Fibroblast of pulmonary artery (primary cell): ENCODE data around the gene MEGF11.

Source experiments
- DNase-seq: peaks from one replicate; pipeline ENCODE4 v3.0.0-alpha.2; 2010; ENCODE audit warnings: low read depth
- H3K4me3 ChIP-seq: replicated peaks from 2 replicates; pipeline ENCODE4 v1.5.1; 2011; ENCODE audit warnings: low read depth, mild to moderate bottlenecking, control low read depth, low read length, moderate library complexity
- TF ChIP-seq, protein P1 (sequence below): IDR thresholded peaks from 2 replicates; pipeline ENCODE4 v1.5.1; 2011; ENCODE audit warnings: mild to moderate bottlenecking, control low read depth, low read length, inconsistent platforms; ENCODE audit errors: missing control alignments

Gene MEGF11

DNA sequence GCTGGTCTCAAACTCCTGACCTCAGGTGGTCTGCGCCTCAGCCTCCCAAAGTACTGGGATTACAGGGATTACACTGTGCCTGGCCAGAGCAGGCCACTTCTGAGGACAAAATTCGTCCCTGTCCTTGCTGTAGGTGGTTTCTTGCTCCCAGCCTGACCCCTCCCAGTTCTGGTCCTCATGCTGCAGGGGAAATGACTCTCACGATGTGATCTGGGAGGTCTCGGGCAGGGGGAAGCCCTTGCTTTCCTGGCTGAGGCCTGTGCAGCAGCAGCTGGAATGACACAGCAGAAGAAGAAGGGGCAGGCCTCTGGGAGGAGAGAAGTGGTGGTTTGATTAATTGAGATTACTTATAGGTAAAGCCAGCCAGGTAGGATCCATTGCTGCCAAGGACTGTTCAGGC is 39.3 kb downstream of the MEGF11 start:
- DNase-seq, result no peak
- TF ChIP-seq, protein P1, sequence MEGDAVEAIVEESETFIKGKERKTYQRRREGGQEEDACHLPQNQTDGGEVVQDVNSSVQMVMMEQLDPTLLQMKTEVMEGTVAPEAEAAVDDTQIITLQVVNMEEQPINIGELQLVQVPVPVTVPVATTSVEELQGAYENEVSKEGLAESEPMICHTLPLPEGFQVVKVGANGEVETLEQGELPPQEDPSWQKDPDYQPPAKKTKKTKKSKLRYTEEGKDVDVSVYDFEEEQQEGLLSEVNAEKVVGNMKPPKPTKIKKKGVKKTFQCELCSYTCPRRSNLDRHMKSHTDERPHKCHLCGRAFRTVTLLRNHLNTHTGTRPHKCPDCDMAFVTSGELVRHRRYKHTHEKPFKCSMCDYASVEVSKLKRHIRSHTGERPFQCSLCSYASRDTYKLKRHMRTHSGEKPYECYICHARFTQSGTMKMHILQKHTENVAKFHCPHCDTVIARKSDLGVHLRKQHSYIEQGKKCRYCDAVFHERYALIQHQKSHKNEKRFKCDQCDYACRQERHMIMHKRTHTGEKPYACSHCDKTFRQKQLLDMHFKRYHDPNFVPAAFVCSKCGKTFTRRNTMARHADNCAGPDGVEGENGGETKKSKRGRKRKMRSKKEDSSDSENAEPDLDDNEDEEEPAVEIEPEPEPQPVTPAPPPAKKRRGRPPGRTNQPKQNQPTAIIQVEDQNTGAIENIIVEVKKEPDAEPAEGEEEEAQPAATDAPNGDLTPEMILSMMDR, result no peak

DNA sequence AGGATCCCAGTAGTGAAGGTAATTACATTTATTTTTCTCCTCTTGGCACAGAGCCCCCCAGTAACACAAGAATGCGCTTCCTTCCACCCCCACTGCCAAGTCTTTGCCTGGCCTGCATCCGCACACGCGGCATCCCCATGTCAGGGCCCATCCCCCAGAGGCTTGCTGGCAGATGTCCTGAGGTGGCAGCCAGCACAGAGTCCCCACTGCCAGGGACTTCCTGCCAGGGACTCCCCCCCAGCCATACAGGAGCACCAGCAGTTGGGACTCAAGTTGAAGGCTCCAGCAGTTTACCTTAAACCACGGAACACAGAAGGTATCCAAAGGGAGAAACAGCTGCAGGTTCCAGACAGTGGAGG is 41.0 kb downstream of the MEGF11 start:
- no peak overlapping the region for H3K4me3 ChIP-seq
- DNase-seq, result no peak
- TF ChIP-seq, protein P1, result no peak

More for the DNA sequence above, 39.3 kb downstream of the MEGF11 start:
- H3K4me3 ChIP-seq, result no peak overlapping the region

DNA sequence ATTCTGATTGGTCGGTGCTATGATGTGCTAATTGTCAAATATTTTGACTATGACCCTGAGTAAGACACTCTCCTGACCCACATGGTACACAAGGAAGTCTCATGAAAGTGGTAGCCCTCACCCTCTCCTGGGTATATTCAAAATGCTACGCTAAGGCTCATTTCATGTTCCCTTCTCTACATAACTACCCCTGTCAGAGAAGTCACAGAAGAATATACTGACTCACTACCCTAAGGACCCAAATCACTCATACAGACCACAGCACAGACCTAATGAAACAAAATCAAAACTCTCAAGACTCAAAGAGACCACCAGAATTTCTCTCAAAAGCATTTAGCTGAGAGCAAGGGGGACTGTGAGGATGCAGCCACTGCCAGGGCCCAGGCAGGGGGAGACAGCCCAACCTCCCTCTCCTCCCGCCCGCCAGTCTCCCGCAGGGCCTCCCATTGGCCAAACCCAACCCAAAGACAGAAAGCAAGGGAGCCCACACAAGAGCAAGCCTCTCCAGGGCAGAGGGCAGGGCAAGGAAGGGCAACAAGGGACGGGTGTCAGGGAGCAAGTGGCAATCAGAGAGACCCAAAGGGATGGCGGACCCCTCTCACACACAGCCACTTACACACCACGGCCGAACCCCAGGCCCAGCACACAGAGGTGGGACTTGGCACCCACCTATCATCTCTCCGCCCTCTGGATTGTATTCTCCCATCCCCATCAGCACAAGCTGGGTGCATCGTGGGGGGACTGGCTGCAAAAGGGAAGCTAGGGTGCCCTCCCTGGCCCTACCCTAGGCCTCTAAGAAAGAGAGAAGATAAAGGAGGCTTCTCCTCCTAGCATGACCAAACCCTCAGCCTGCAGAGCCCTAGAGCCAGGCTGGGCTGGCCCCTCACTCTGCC is 41.6 kb downstream of the MEGF11 start:
- DNase-seq, result no peak
- TF ChIP-seq, protein P1, result no peak

DNA sequence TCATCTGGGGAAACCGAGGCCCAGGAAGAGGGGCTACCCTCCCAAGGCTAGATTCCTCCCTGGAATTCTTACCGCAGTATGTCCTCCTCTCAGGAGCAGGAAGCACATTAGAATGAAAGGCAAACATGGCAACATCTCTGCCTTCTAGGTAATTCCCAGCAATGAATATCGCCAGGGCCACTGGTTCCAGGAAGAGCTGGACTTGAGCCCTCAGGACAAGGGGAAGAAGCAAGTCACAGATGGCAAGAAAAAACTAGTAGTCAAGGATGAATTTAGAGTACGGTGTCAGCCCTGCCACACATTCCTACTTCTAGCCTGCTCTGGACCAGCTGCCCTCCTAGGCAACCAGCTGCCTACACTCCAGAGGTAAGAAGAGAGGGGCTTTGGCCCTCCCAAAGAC is 42.9 kb downstream of the MEGF11 start:
- DNase-seq, result no peak
- TF ChIP-seq, protein P1, result no peak
- no peak overlapping the region for H3K4me3 ChIP-seq

More for the DNA sequence above, 41.6 kb downstream of the MEGF11 start:
- H3K4me3 ChIP-seq, result no peak overlapping the region

DNA sequence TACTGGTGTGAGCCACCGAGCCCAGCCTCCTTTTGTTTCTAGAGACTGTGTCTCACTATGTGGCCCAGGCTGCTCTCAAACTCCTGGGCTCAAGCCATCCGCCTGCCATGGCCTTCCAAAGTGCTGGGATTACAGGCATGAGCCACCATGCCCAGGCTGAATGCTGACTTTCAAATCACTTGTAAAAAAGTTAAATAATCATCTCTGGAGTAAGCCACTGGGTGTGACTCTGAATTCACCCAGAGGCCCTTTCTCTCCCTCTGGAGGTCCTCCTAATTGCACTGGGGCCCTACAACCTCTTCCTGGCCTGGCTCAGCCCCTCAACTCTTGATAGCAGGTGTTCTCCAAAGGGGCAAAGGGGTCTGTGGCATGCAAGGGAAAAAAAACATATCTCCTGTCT is 54.8 kb downstream of the MEGF11 start:
- TF ChIP-seq, protein P1, result no peak
- DNase-seq, result no peak
- H3K4me3 ChIP-seq, result no peak overlapping the region

DNA sequence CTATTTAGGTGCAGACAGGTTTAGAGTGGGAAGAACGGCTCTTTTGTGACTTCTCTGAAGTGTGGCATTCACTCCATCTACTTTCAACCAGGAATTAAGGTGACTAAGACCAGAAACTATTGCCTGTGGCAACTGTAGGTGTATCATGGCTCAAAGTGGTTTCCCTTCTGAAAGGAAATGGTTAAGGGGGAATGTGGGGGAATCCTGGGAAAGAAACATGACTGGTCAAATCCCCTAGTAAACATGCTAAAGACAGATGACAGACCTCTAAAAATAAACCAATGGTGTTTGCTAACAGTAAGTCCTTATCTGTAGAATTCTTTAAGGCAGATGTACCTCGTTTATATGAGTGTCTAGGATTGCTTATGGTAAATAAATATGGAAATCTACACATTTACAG is 56.9 kb downstream of the MEGF11 start:
- TF ChIP-seq, protein P1, result no peak
- H3K4me3 ChIP-seq, result no peak overlapping the region
- DNase-seq, result no peak

DNA sequence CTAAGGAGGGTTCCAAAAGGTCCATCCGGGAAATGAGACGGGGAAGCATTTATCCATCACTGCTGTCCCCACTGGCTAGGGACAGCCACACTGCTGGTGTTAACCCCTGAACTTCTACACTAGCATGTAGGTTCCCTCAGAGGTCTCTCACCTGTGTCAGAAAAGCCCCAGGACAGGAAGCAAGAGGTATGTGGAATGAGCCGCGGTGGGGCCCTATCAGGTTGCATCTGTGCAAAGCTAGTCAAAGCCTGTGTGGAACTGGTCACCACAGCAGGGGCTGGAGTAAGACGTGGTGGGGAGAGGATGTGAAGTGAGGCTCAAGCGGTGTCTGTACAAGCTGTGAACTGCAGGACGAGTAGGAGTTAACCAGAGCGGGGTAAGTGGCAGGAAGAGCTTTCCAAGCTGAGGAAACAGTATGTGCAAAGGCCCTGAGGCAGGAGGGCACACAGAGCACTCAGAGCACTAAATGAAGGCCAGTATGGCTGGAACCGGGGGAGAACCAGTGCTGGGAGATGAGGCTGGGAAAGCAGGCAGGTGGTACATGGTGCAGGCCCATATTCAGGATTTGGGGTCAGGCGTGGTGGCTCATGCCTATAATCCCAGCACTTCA is 57.8 kb downstream of the MEGF11 start:
- no peak overlapping the region for H3K4me3 ChIP-seq
- TF ChIP-seq, protein P1, result no peak
- DNase-seq, result no peak
